ENCODE data around the gene EXOSC3.
"Not testable (repeated sequence)": the region's sequence is repeated elsewhere in the genome, so short reads cannot be mapped to it uniquely, and the experiment has no call there.

The EXOSC3 gene

GRCh38 chr9:37751704-37752103 is 33.2 kb downstream of the EXOSC3 start:
- not testable (repeated sequence) for H3K27ac ChIP-seq (ENCODE audit: low read depth, low read length); H3K4me1 ChIP-seq (ENCODE audit: control insufficient read depth, insufficient read depth, low read length); H3K9me3 ChIP-seq (ENCODE audit: control insufficient read depth, insufficient read depth, low read depth, low read length); H3K9ac ChIP-seq (ENCODE audit: low read length); H3K4me3 ChIP-seq (ENCODE audit: low read depth, low read length); H3K27me3 ChIP-seq (ENCODE audit: control insufficient read depth, insufficient read depth, low read length); H3K36me3 ChIP-seq (ENCODE audit: control insufficient read depth, insufficient read depth, low read length)

GRCh38 chr9:37751186-37751585 is 33.7 kb downstream of the EXOSC3 start:
- Histone ChIP-seq H3K27me3 (ENCODE audit: control insufficient read depth, insufficient read depth, low read length) (no peaks in the 10 kb centered on the region), H3K27ac (ENCODE audit: low read depth, low read length) (no peak overlapping the region), H3K4me3 (ENCODE audit: low read depth, low read length) (no peak overlapping the region), H3K36me3 (ENCODE audit: control insufficient read depth, insufficient read depth, low read length) (no peaks in the 10 kb centered on the region), H3K9ac (ENCODE audit: low read length) (no peak overlapping the region), H3K9me3 (ENCODE audit: control insufficient read depth, insufficient read depth, low read depth, low read length) (no peaks in the 10 kb centered on the region), H3K4me1 (ENCODE audit: control insufficient read depth, insufficient read depth, low read length) (0 out of 2 replicates have a peak, but pooled peaks cover 3% of the 10 kb centered on the region)

GRCh38 chr9:37749129-37749528 is 35.7 kb downstream of the EXOSC3 start:
- H3K9ac ChIP-seq (ENCODE audit: low read length), result no peak overlapping the region
- no peaks in the 10 kb centered on the region for H3K27me3 ChIP-seq (ENCODE audit: control insufficient read depth, insufficient read depth, low read length)
- no peaks in the 10 kb centered on the region for H3K9me3 ChIP-seq (ENCODE audit: control insufficient read depth, insufficient read depth, low read depth, low read length)
- 0 out of 2 replicates have a peak, but pooled peaks cover 3% of the 10 kb centered on the region for H3K4me1 ChIP-seq (ENCODE audit: control insufficient read depth, insufficient read depth, low read length)
- H3K4me3 ChIP-seq (ENCODE audit: low read depth, low read length), result no peak overlapping the region
- no peaks in the 10 kb centered on the region for H3K36me3 ChIP-seq (ENCODE audit: control insufficient read depth, insufficient read depth, low read length)
- no peak overlapping the region for H3K27ac ChIP-seq (ENCODE audit: low read depth, low read length)

- H3K27me3 ChIP-seq (ENCODE audit: control insufficient read depth, insufficient read depth, low read length), result no peaks in the 10 kb centered on the region
- H3K9ac ChIP-seq (ENCODE audit: low read length), result no peak overlapping the region
- H3K4me3 ChIP-seq (ENCODE audit: low read depth, low read length), result no peak overlapping the region
- H3K36me3 ChIP-seq (ENCODE audit: control insufficient read depth, insufficient read depth, low read length), result no peaks in the 10 kb centered on the region
- H3K9me3 ChIP-seq (ENCODE audit: control insufficient read depth, insufficient read depth, low read depth, low read length), result no peaks in the 10 kb centered on the region
- no peak overlapping the region for H3K27ac ChIP-seq (ENCODE audit: low read depth, low read length)
- no peaks in the 10 kb centered on the region for H3K4me1 ChIP-seq (ENCODE audit: control insufficient read depth, insufficient read depth, low read length)
Observed at GRCh38 chr9:37747271-37747753, 37.6 kb downstream of the EXOSC3 start.

- Histone ChIP-seq H3K27me3 (ENCODE audit: control insufficient read depth, insufficient read depth, low read length) (no peaks in the 10 kb centered on the region), H3K9ac (ENCODE audit: low read length) (no peak overlapping the region), H3K4me3 (ENCODE audit: low read depth, low read length) (no peak overlapping the region), H3K9me3 (ENCODE audit: control insufficient read depth, insufficient read depth, low read depth, low read length) (no peaks in the 10 kb centered on the region), H3K4me1 (ENCODE audit: control insufficient read depth, insufficient read depth, low read length) (no peaks in the 10 kb centered on the region), H3K27ac (ENCODE audit: low read depth, low read length) (no peak overlapping the region), H3K36me3 (ENCODE audit: control insufficient read depth, insufficient read depth, low read length) (no peaks in the 10 kb centered on the region)
Observed at GRCh38 chr9:37746448-37747270, 38.2 kb downstream of the EXOSC3 start.

- Histone ChIP-seq H3K4me1 (ENCODE audit: control insufficient read depth, insufficient read depth, low read length) (no peaks in the 10 kb centered on the region), H3K4me3 (ENCODE audit: low read depth, low read length) (no peak overlapping the region), H3K9ac (ENCODE audit: low read length) (no peak overlapping the region), H3K9me3 (ENCODE audit: control insufficient read depth, insufficient read depth, low read depth, low read length) (no peaks in the 10 kb centered on the region), H3K27me3 (ENCODE audit: control insufficient read depth, insufficient read depth, low read length) (no peaks in the 10 kb centered on the region), H3K36me3 (ENCODE audit: control insufficient read depth, insufficient read depth, low read length) (no peaks in the 10 kb centered on the region), H3K27ac (ENCODE audit: low read depth, low read length) (no peak overlapping the region)
Observed at GRCh38 chr9:37745970-37746369, 38.9 kb downstream of the EXOSC3 start.

GRCh38 chr9:37740631-37741328 is 44.1 kb downstream of the EXOSC3 start:
- no peaks in the 10 kb centered on the region for H3K4me1 ChIP-seq (ENCODE audit: control insufficient read depth, insufficient read depth, low read length)
- no peak overlapping the region for H3K4me3 ChIP-seq (ENCODE audit: low read depth, low read length)
- no peak overlapping the region for H3K27ac ChIP-seq (ENCODE audit: low read depth, low read length)
- H3K27me3 ChIP-seq (ENCODE audit: control insufficient read depth, insufficient read depth, low read length), result 0 out of 2 replicates have a peak, but pooled peaks cover 4% of the 10 kb centered on the region
- no peak overlapping the region for H3K9ac ChIP-seq (ENCODE audit: low read length)
- no peaks in the 10 kb centered on the region for H3K9me3 ChIP-seq (ENCODE audit: control insufficient read depth, insufficient read depth, low read depth, low read length)
- no peaks in the 10 kb centered on the region for H3K36me3 ChIP-seq (ENCODE audit: control insufficient read depth, insufficient read depth, low read length)

GRCh38 chr9:37740128-37740527 is 44.7 kb downstream of the EXOSC3 start:
- no peak overlapping the region for H3K9ac ChIP-seq (ENCODE audit: low read length)
- no peaks in the 10 kb centered on the region for H3K9me3 ChIP-seq (ENCODE audit: control insufficient read depth, insufficient read depth, low read depth, low read length)
- 0 out of 2 replicates have a peak, but pooled peaks cover 4% of the 10 kb centered on the region for H3K27me3 ChIP-seq (ENCODE audit: control insufficient read depth, insufficient read depth, low read length)
- H3K4me1 ChIP-seq (ENCODE audit: control insufficient read depth, insufficient read depth, low read length), result no peaks in the 10 kb centered on the region
- no peaks in the 10 kb centered on the region for H3K36me3 ChIP-seq (ENCODE audit: control insufficient read depth, insufficient read depth, low read length)
- no peak overlapping the region for H3K27ac ChIP-seq (ENCODE audit: low read depth, low read length)
- H3K4me3 ChIP-seq (ENCODE audit: low read depth, low read length), result no peak overlapping the region

GRCh38 chr9:37739222-37739621 is 45.6 kb downstream of the EXOSC3 start:
- H3K4me1 ChIP-seq (ENCODE audit: control insufficient read depth, insufficient read depth, low read length), result no peaks in the 10 kb centered on the region
- no peaks in the 10 kb centered on the region for H3K36me3 ChIP-seq (ENCODE audit: control insufficient read depth, insufficient read depth, low read length)
- no peak overlapping the region for H3K27ac ChIP-seq (ENCODE audit: low read depth, low read length)
- H3K9ac ChIP-seq (ENCODE audit: low read length), result no peak overlapping the region
- H3K27me3 ChIP-seq (ENCODE audit: control insufficient read depth, insufficient read depth, low read length), result 0 out of 2 replicates have a peak, but pooled peaks cover 4% of the 10 kb centered on the region
- no peak overlapping the region for H3K4me3 ChIP-seq (ENCODE audit: low read depth, low read length)
- H3K9me3 ChIP-seq (ENCODE audit: control insufficient read depth, insufficient read depth, low read depth, low read length), result no peaks in the 10 kb centered on the region

GRCh38 chr9:37732952-37733351 is 51.9 kb downstream of the EXOSC3 start:
- no peak overlapping the region for H3K9ac ChIP-seq (ENCODE audit: low read length)
- no peak overlapping the region for H3K27ac ChIP-seq (ENCODE audit: low read depth, low read length)
- no peaks in the 10 kb centered on the region for H3K36me3 ChIP-seq (ENCODE audit: control insufficient read depth, insufficient read depth, low read length)
- no peak overlapping the region for H3K4me3 ChIP-seq (ENCODE audit: low read depth, low read length)
- peaks cover 16% of the 10 kb centered on the region; the same call in 1 of the 2 replicates for H3K27me3 ChIP-seq (ENCODE audit: control insufficient read depth, insufficient read depth, low read length)
- no peaks in the 10 kb centered on the region for H3K4me1 ChIP-seq (ENCODE audit: control insufficient read depth, insufficient read depth, low read length)
- H3K9me3 ChIP-seq (ENCODE audit: control insufficient read depth, insufficient read depth, low read depth, low read length), result no peaks in the 10 kb centered on the region

All from HUES6 (cell line).